Astrocyte of the cerebellum (primary cell): ENCODE measurements around the gene IQSEC1.

Experiments used
- DNase-seq: peaks from one replicate; pipeline ENCODE4 v3.0.0-alpha.2; 2011; ENCODE audit warnings: low read depth
- H3K4me3 ChIP-seq: 2 replicates; pipeline ENCODE4 v1.5.1; 2011; ENCODE audit warnings: mild to moderate bottlenecking, low read depth, low read length, moderate library complexity
- in situ Hi-C: cut with HindIII; loops from 2 replicates; pipeline ENCODE4 v1.10.0; 2017; ENCODE audit warnings: low sequenced_read_pairs
- TF ChIP-seq, protein P1 (sequence below): IDR thresholded peaks from 2 replicates; pipeline ENCODE4 v1.5.1; 2012; ENCODE audit warnings: low read length, low read depth, moderate library complexity, mild to moderate bottlenecking; ENCODE audit errors: missing control alignments

IQSEC1 gene

DNA sequence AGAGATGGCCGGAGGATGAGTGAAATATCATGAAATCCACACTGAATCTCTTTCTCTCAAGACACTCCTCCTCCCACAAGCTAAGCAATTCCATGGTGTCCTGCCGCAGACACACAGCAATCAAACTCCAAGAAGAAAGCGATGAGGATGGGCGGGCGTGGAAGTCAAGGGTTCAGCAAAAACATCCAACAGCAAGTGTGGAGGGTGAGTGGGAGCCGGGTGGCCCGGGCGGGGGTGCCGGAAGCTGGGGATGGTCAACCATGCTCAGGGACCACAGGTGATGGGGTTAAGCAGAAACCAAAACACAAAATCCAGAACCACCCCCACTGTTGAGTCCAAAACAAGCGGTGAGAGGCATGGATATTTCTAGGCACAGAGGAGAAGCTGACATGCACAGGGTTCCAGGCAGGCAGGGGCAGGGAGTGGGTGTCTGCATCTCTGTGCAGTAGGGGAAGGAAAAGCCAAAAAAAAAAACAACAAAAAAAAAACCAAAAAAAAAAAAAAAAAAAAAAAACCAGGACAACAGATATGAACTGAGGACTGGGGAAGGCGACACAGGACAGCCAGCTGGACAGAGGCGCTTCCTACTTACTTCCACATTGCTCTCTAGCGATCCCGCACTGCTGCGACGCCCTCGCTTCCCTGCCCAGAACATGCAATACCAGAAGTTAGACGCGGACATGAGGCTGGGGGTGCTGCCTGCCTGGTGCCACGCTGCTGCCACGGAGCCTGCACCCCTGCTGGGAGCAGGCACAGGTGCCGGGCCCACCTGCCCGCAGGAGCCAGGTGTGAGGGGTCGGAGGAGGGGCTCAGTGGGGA is 170.8 kb downstream of the IQSEC1 start:
- in situ Hi-C loops: no loop called here
- no peak for DNase-seq
- H3K4me3 ChIP-seq: no peak overlapping the region
- TF ChIP-seq, protein P1, sequence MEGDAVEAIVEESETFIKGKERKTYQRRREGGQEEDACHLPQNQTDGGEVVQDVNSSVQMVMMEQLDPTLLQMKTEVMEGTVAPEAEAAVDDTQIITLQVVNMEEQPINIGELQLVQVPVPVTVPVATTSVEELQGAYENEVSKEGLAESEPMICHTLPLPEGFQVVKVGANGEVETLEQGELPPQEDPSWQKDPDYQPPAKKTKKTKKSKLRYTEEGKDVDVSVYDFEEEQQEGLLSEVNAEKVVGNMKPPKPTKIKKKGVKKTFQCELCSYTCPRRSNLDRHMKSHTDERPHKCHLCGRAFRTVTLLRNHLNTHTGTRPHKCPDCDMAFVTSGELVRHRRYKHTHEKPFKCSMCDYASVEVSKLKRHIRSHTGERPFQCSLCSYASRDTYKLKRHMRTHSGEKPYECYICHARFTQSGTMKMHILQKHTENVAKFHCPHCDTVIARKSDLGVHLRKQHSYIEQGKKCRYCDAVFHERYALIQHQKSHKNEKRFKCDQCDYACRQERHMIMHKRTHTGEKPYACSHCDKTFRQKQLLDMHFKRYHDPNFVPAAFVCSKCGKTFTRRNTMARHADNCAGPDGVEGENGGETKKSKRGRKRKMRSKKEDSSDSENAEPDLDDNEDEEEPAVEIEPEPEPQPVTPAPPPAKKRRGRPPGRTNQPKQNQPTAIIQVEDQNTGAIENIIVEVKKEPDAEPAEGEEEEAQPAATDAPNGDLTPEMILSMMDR: no peak

DNA sequence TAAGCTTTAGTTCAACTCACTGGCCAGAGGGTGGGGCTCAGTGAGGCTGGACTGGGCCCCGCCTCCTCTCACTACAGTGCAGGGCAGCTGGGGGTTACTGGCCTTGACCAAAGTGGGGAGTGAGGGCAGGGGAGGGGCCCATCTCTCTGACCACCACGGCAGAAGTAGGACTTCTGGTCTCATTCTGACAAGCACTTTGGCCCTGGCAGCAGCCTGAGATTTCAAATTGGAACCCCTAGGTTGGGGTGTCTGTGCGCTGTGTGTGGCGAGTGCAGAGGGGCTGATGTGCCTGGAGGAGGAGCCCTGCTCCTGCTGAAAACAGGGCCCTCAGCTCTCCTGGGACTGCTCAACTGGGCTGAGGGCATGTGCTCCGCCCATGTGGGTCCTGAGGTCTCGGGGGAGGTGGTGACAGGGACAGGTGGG is 171.6 kb downstream of the IQSEC1 start:
- TF ChIP-seq, protein P1: no peak
- DNase-seq: no peak
- no peak overlapping the region for H3K4me3 ChIP-seq
- in situ Hi-C loops: no loop called here

DNA sequence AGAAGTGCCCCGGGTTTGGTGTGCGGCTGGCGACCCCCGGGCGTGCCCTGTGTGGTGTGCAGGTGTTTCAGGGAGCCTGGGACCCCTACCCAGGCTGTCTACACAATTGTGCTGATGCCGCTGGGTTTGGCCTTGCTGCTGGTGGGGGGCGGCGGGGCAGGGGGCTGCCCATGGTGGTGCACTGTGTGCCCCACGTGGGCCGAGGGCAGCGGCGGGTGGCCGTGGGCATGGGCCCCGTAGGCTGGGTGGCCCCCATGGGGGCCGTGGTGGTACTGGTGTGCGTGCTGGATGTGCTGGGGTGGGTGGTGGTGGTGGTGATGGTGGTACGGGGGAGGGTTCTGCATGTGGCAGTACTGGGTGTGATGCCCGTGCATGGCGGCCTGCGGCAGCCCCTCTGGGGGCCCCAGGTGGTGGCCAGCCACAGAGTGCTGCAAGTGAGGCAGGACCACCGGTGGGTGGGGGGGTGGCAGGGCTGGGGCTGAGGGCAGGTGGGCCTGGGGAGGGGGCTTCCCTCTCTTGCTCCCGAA is 172.3 kb downstream of the IQSEC1 start:
- TF ChIP-seq, protein P1: no peak
- no peak overlapping the region for H3K4me3 ChIP-seq

DNA sequence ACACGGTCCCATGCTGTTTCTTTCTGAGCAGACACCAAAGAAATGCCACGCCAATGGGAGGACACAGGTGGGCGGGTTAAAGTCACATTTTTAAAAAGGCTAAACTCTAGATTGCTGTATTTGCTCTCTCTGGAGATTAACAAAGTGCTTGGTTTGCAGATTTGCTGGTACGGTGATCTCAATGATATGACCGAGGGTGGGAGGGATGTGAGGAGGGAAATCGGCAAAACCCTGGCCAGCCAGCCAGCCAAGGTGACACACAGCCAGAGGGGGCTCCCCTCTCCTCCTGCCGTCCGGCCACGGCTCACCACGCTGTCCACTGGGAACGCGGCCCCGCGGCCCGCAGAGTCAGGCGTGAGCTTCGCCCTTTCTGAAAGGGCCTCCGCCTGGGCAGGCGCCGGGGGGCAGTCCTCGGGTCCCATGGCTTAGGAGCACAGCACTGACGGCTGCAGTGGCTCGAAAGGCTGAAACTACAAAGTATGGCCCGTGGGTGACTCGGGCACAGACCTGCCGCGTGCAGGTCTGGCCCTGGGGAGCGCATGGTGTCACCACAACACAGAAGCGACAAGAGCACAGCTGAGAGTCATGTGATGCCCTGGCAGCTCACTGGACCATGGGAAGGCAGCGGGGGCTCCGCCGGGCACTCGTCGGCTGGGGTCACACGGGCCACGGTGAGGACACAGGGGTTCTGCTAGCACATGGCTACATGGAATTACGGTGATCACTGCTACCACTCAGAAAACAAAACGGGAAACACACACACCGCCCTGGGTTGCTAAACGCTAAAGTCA is 174.1 kb downstream of the IQSEC1 start:
- in situ Hi-C loops: no loop called here
- no peak overlapping the region for H3K4me3 ChIP-seq
- TF ChIP-seq, protein P1: no peak
- DNase-seq: no peak

More for the DNA sequence above, 172.3 kb downstream of the IQSEC1 start:
- no peak for DNase-seq
- in situ Hi-C loops: no loop called here

DNA sequence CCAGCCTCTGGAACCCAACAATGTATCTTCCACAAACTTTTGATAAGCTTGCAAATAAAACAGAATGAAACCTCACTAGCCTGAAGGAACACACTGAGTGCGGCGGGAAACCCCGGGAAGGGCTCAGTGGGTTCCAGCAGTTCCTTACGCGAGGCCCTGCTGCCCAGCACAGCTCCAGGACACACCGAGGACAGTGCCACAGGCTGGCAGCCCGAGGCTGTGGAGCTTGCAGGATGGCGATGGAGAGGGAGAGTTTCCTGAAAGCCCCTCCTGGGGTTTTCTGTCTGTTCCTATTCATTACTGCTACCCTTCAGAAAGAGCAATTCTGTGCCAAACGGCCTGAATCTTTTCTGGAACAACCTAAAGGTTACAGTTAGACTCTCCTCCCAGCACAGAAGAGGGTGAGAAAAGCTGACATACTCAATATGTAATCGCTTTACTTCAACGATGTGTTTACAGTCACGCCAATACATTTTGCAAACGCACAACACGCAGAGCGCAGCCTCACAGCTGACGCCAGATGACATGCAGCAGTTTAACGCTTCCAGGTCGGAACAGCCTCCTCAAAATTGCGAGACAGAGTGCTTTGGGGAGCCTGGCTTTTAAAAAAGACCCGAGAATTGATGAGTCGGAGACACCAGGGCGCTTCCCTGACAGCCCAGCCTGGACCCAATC is 174.8 kb downstream of the IQSEC1 start:
- in situ Hi-C loops: no loop called here
- no peak for DNase-seq
- TF ChIP-seq, protein P1: no peak
- no peak overlapping the region for H3K4me3 ChIP-seq
